ENCODE results near the gene PYM1.
"Not testable (repeated sequence)": the region's sequence is repeated elsewhere in the genome, so short reads cannot be mapped to it uniquely, and the experiment has no call there.

PYM1 gene

GRCh38 chr12:55938826-55939501, 11.3 kb upstream of the PYM1 start:
- DNase-seq (ENCODE audit: low spot score), result peak; percentile 31

GRCh38 chr12:55937981-55938380, 10.3 kb upstream of the PYM1 start:
- no peak for DNase-seq (ENCODE audit: low spot score)

- DNase-seq (ENCODE audit: low spot score), result peak; percentile 32
Observed at GRCh38 chr12:55935738-55936151, 8.1 kb upstream of the PYM1 start.

- DNase-seq (ENCODE audit: low spot score), result no peak
Observed at GRCh38 chr12:55934773-55935172, 7.1 kb upstream of the PYM1 start.

- DNase-seq (ENCODE audit: low spot score), result no peak
Observed at GRCh38 chr12:55933799-55934742, 6.4 kb upstream of the PYM1 start.

GRCh38 chr12:55933169-55933798, 5.6 kb upstream of the PYM1 start:
- DNase-seq (ENCODE audit: low spot score), result no peak

- DNase-seq (ENCODE audit: low spot score), result peak; percentile 58
Observed at GRCh38 chr12:55932551-55932910, 4.8 kb upstream of the PYM1 start.

GRCh38 chr12:55931780-55932550, 4.3 kb upstream of the PYM1 start:
- no peak for DNase-seq (ENCODE audit: low spot score)

GRCh38 chr12:55931317-55931779, 3.7 kb upstream of the PYM1 start:
- no peak for DNase-seq (ENCODE audit: low spot score)

GRCh38 chr12:55930771-55931316, 3.1 kb upstream of the PYM1 start, which contains the start of gene DGKA:
Gene DGKA, plus strand, starts transcription at chr12:55931162. Its CDS starts 5,342 bp downstream, at chr12:55936504.
- peak; percentile 81 for DNase-seq (ENCODE audit: low spot score)

GRCh38 chr12:55929306-55929791, 1.7 kb upstream of the PYM1 start:
- peak; percentile 91 for DNase-seq (ENCODE audit: low spot score)

GRCh38 chr12:55926738-55927587, 731 bp downstream of the PYM1 start:
- peak; percentile 94 for DNase-seq (ENCODE audit: low spot score)

GRCh38 chr12:55925870-55926737, 1.6 kb downstream of the PYM1 start:
- DNase-seq (ENCODE audit: low spot score), result no peak

GRCh38 chr12:55925371-55925770, 2.3 kb downstream of the PYM1 start:
- no peak for DNase-seq (ENCODE audit: low spot score)

GRCh38 chr12:55923648-55924047, 4.0 kb downstream of the PYM1 start:
- not testable (repeated sequence) for DNase-seq (ENCODE audit: low spot score)

- no peak for DNase-seq (ENCODE audit: low spot score)
Observed at GRCh38 chr12:55922126-55922525, 5.6 kb downstream of the PYM1 start.

- not testable (repeated sequence) for DNase-seq (ENCODE audit: low spot score)
Observed at GRCh38 chr12:55919032-55919431, 8.7 kb downstream of the PYM1 start.

GRCh38 chr12:55915482-55915859, 12.2 kb downstream of the PYM1 start:
- no peak for DNase-seq (ENCODE audit: low spot score)

- DNase-seq (ENCODE audit: low spot score), result no peak
Observed at GRCh38 chr12:55912908-55913307, 14.8 kb downstream of the PYM1 start.

Data from activated CD4-positive, alpha-beta T cell treated with anti-CD3 and anti-CD28 coated beads, Interleukin-2, Interleukin-4, amounts not matched to agents 100 ng/mL and 50 ng/mL, durations not matched to agents 16 hours and 8 hours (primary cell).